ENCODE results near the gene DOCK11. TPM values are rescaled to one million over a fixed set of nuclear protein-coding genes. Genes with fewer than 3 reads are reported as not detected.

The DOCK11 gene
- total and polyA plus RNA-seq, 7 experiments from 2014 or later = 24.2 to 115 (median 78.5) TPM

- Mint-ChIP-seq H3K9me3 (no peaks in the 10 kb centered on the region), H3K36me3 (peaks cover 0 to 15% (median 9%) of the 10 kb centered on the region in 5 donors), H3K4me3 (no peak overlapping the region), H3K27me3 (no peaks in the 10 kb centered on the region), H3K4me1 (no peaks in the 10 kb centered on the region), H3K27ac (no peak overlapping the region)
- no peaks in the 10 kb centered on the region for H3K27me3 ChIP-seq (ENCODE audit: control insufficient read depth in 2 of 2, insufficient read depth in 2 of 2, low read length in 2 of 2)
- ATAC-seq (no peak), DNase-seq (no peak)
- POLR2A ChIA-PET = no interaction called here
- intact Hi-C loops (cut with micrococcal nuclease) = no loop called here
- CTCF ChIA-PET = no interaction called here
- no peaks in the 10 kb centered on the region for H3K4me1 ChIP-seq (ENCODE audit: control insufficient read depth in 2 of 2, insufficient read depth in 2 of 2, low read length in 2 of 2)
- H3K36me3 ChIP-seq (ENCODE audit: control insufficient read depth in 2 of 3, insufficient read depth in 3 of 3, low read length in 3 of 3) = peaks cover 5 to 34% (median 18%) of the 10 kb centered on the region in 3 experiments
- no peak overlapping the region for H3K27ac ChIP-seq (ENCODE audit: low read depth, low read length)
- no peak overlapping the region for H3K4me3 ChIP-seq (ENCODE audit: low read length)
- H3K9me3 ChIP-seq (ENCODE audit: control insufficient read depth in 2 of 3, low read length in 3 of 3) = no peaks in the 10 kb centered on the region
Measured at GRCh38 chrX:118652717-118653116, 157.1 kb downstream of the DOCK11 start.

GRCh38 chrX:118654331-118654730, 158.7 kb downstream of the DOCK11 start:
- Histone ChIP-seq H3K9me3 (ENCODE audit: control insufficient read depth in 2 of 3, low read length in 3 of 3) (no peaks in the 10 kb centered on the region), H3K27ac (ENCODE audit: low read depth, low read length) (no peak overlapping the region), H3K4me3 (ENCODE audit: low read length) (no peak overlapping the region), H3K36me3 (ENCODE audit: control insufficient read depth in 2 of 3, insufficient read depth in 3 of 3, low read length in 3 of 3) (peaks cover 7 to 47% (median 18%) of the 10 kb centered on the region in 3 experiments), H3K4me1 (ENCODE audit: control insufficient read depth in 2 of 2, insufficient read depth in 2 of 2, low read length in 2 of 2) (no peaks in the 10 kb centered on the region), H3K27me3 (ENCODE audit: control insufficient read depth in 2 of 2, insufficient read depth in 2 of 2, low read length in 2 of 2) (no peaks in the 10 kb centered on the region)
- intact Hi-C loops (cut with micrococcal nuclease) = no loop called here
- ATAC-seq (no peak), DNase-seq (no peak)
- POLR2A ChIA-PET = no interaction called here
- Mint-ChIP-seq H3K4me3 (no peak overlapping the region), H3K27me3 (no peaks in the 10 kb centered on the region), H3K9me3 (no peaks in the 10 kb centered on the region), H3K4me1 (no peaks in the 10 kb centered on the region), H3K27ac (no peak overlapping the region), H3K36me3 (peaks cover 0 to 14% (median 6%) of the 10 kb centered on the region in 5 donors)
- CTCF ChIA-PET = no interaction called here

GRCh38 chrX:118655561-118656246, 160.1 kb downstream of the DOCK11 start:
- Mint-ChIP-seq H3K27me3 (no peaks in the 10 kb centered on the region), H3K4me1 (no peaks in the 10 kb centered on the region), H3K36me3 (peaks cover 0 to 19% (median 6%) of the 10 kb centered on the region in 5 donors), H3K9me3 (no peaks in the 10 kb centered on the region), H3K27ac (peak overlapping the region in 1 of 9 donors; percentile 31), H3K4me3 (no peak overlapping the region)
- Histone ChIP-seq H3K27me3 (ENCODE audit: control insufficient read depth in 2 of 2, insufficient read depth in 2 of 2, low read length in 2 of 2) (no peaks in the 10 kb centered on the region), H3K36me3 (ENCODE audit: control insufficient read depth in 2 of 3, insufficient read depth in 3 of 3, low read length in 3 of 3) (peaks cover 7 to 49% (median 18%) of the 10 kb centered on the region in 3 experiments), H3K4me3 (ENCODE audit: low read length) (no peak overlapping the region), H3K27ac (ENCODE audit: low read depth, low read length) (no peak overlapping the region), H3K9me3 (ENCODE audit: control insufficient read depth in 2 of 3, low read length in 3 of 3) (no peaks in the 10 kb centered on the region), H3K4me1 (ENCODE audit: control insufficient read depth in 2 of 2, insufficient read depth in 2 of 2, low read length in 2 of 2) (no peaks in the 10 kb centered on the region)
- DNase-seq (no peak), ATAC-seq (no peak)
- intact Hi-C loops (cut with micrococcal nuclease) = no loop called here
- ChIA-PET POLR2A (no interaction called here), CTCF (no interaction called here)

- Mint-ChIP-seq H3K27me3 (no peaks in the 10 kb centered on the region), H3K4me3 (no peak overlapping the region), H3K4me1 (no peaks in the 10 kb centered on the region), H3K27ac (peak overlapping the region in 1 of 9 donors; percentile 1), H3K36me3 (peaks cover 0 to 19% (median 8%) of the 10 kb centered on the region in 5 donors), H3K9me3 (peaks cover 0 to 2% (median 0%) of the 10 kb centered on the region in 11 donors)
- intact Hi-C loops (cut with micrococcal nuclease) = no loop called here
- Histone ChIP-seq H3K9me3 (ENCODE audit: control insufficient read depth in 2 of 3, low read length in 3 of 3) (no peaks in the 10 kb centered on the region), H3K4me3 (ENCODE audit: low read length) (no peak overlapping the region), H3K4me1 (ENCODE audit: control insufficient read depth in 2 of 2, insufficient read depth in 2 of 2, low read length in 2 of 2) (no peaks in the 10 kb centered on the region), H3K27ac (ENCODE audit: low read depth, low read length) (no peak overlapping the region), H3K27me3 (ENCODE audit: control insufficient read depth in 2 of 2, insufficient read depth in 2 of 2, low read length in 2 of 2) (no peaks in the 10 kb centered on the region), H3K36me3 (ENCODE audit: control insufficient read depth in 2 of 3, insufficient read depth in 3 of 3, low read length in 3 of 3) (peaks cover 7 to 49% (median 7%) of the 10 kb centered on the region in 3 experiments)
- CTCF ChIA-PET = no interaction called here
- POLR2A ChIA-PET = interaction anchor here (0.5 kb wide), 1 partner anchor 46 kb away, joined by 4 read pairs; no protein-coding TSS in a partner anchor
- DNase-seq = no peak
- no peak for ATAC-seq
Measured at GRCh38 chrX:118657413-118657812, 161.8 kb downstream of the DOCK11 start.

- peaks cover 9 to 55% (median 13%) of the 10 kb centered on the region in 3 experiments for H3K36me3 ChIP-seq (ENCODE audit: control insufficient read depth in 2 of 3, insufficient read depth in 3 of 3, low read length in 3 of 3)
- H3K27ac Mint-ChIP-seq = no peak overlapping the region
- H3K36me3 Mint-ChIP-seq = peaks cover 4 to 22% (median 12%) of the 10 kb centered on the region in 5 donors
- no peaks in the 10 kb centered on the region for H3K27me3 ChIP-seq (ENCODE audit: control insufficient read depth in 2 of 2, insufficient read depth in 2 of 2, low read length in 2 of 2)
- H3K4me1 Mint-ChIP-seq = peaks cover 0 to 4% (median 0%) of the 10 kb centered on the region in 7 donors
- ChIA-PET CTCF (no interaction called here), POLR2A (no interaction called here)
- no peaks in the 10 kb centered on the region for H3K4me1 ChIP-seq (ENCODE audit: control insufficient read depth in 2 of 2, insufficient read depth in 2 of 2, low read length in 2 of 2)
- DNase-seq (no peak), ATAC-seq (no peak)
- no peak overlapping the region for H3K27ac ChIP-seq (ENCODE audit: low read depth, low read length)
- intact Hi-C loops (cut with micrococcal nuclease) = no loop called here
- H3K27me3 Mint-ChIP-seq = no peaks in the 10 kb centered on the region
- no peak overlapping the region for H3K4me3 Mint-ChIP-seq
- no peaks in the 10 kb centered on the region for H3K9me3 ChIP-seq (ENCODE audit: control insufficient read depth in 2 of 3, low read length in 3 of 3)
- peaks cover 0 to 2% (median 0%) of the 10 kb centered on the region in 11 donors for H3K9me3 Mint-ChIP-seq
- H3K4me3 ChIP-seq (ENCODE audit: low read length) = no peak overlapping the region
Measured at GRCh38 chrX:118660085-118660484, 164.5 kb downstream of the DOCK11 start.

GRCh38 chrX:118665204-118665603, 169.6 kb downstream of the DOCK11 start:
- H3K9me3 ChIP-seq (ENCODE audit: control insufficient read depth in 2 of 3, low read length in 3 of 3) = no peaks in the 10 kb centered on the region
- Mint-ChIP-seq H3K27ac (peak overlapping the region in 3 of 9 donors; percentile 5 to 65 (median 12)), H3K4me1 (peaks cover 0 to 5% (median 3%) of the 10 kb centered on the region in 7 donors), H3K4me3 (no peak overlapping the region), H3K27me3 (no peaks in the 10 kb centered on the region), H3K36me3 (peaks cover 9 to 21% (median 16%) of the 10 kb centered on the region in 5 donors), H3K9me3 (peaks cover 0 to 2% (median 0%) of the 10 kb centered on the region in 11 donors)
- POLR2A ChIA-PET = no interaction called here
- ATAC-seq (no peak), DNase-seq (no peak)
- CTCF ChIA-PET = no interaction called here
- no peak overlapping the region for H3K4me3 ChIP-seq (ENCODE audit: low read length)
- peaks cover 5 to 47% (median 7%) of the 10 kb centered on the region in 3 experiments for H3K36me3 ChIP-seq (ENCODE audit: control insufficient read depth in 2 of 3, insufficient read depth in 3 of 3, low read length in 3 of 3)
- H3K27ac ChIP-seq (ENCODE audit: low read depth, low read length) = no peak overlapping the region
- no peaks in the 10 kb centered on the region for H3K4me1 ChIP-seq (ENCODE audit: control insufficient read depth in 2 of 2, insufficient read depth in 2 of 2, low read length in 2 of 2)
- no peaks in the 10 kb centered on the region for H3K27me3 ChIP-seq (ENCODE audit: control insufficient read depth in 2 of 2, insufficient read depth in 2 of 2, low read length in 2 of 2)
- intact Hi-C loops (cut with micrococcal nuclease) = loop anchor here in 1 of 2 donors (5.0 kb wide), 1 partner anchor 33 kb away; no protein-coding TSS in a partner anchor

GRCh38 chrX:118666521-118666920, 170.9 kb downstream of the DOCK11 start:
- DNase-seq = no peak
- intact Hi-C loops (cut with micrococcal nuclease) = loop anchor here in 1 of 2 donors (5.0 kb wide), 1 partner anchor 34 kb away; no protein-coding TSS in a partner anchor
- Histone ChIP-seq H3K4me1 (ENCODE audit: control insufficient read depth in 2 of 2, insufficient read depth in 2 of 2, low read length in 2 of 2) (no peaks in the 10 kb centered on the region), H3K4me3 (ENCODE audit: low read length) (no peak overlapping the region), H3K36me3 (ENCODE audit: control insufficient read depth in 2 of 3, insufficient read depth in 3 of 3, low read length in 3 of 3) (peaks cover 5 to 44% (median 7%) of the 10 kb centered on the region in 3 experiments), H3K27ac (ENCODE audit: low read depth, low read length) (no peak overlapping the region), H3K9me3 (ENCODE audit: control insufficient read depth in 2 of 3, low read length in 3 of 3) (no peaks in the 10 kb centered on the region), H3K27me3 (ENCODE audit: control insufficient read depth in 2 of 2, insufficient read depth in 2 of 2, low read length in 2 of 2) (no peaks in the 10 kb centered on the region)
- no peak for ATAC-seq
- ChIA-PET CTCF (no interaction called here), POLR2A (no interaction called here)
- Mint-ChIP-seq H3K27me3 (no peaks in the 10 kb centered on the region), H3K27ac (peak overlapping the region in 2 of 9 donors; percentile 43 to 62), H3K36me3 (peaks cover 9 to 18% (median 16%) of the 10 kb centered on the region in 5 donors), H3K9me3 (peaks cover 0 to 2% (median 0%) of the 10 kb centered on the region in 11 donors), H3K4me1 (peaks cover 0 to 5% (median 3%) of the 10 kb centered on the region in 7 donors), H3K4me3 (no peak overlapping the region)
